Suppressor macrophage (primary cell): ENCODE data around the gene NHSL2.
A peak's percentile ranks its signal among the peaks of the same experiment; 100 is the strongest.
"Not testable (repeated sequence)": the region's sequence is repeated elsewhere in the genome, so short reads cannot be mapped to it uniquely, and the experiment has no call there.

Experiments used
- DNase-seq, 4 experiments: peaks; one replicate each; pipeline ENCODE4 v3.0.0-alpha.2; 2020 to 2022

NHSL2 gene

GRCh38 chrX:72133851-72134546 lies 223.4 kb downstream of the NHSL2 start:
- DNase-seq, result no peak

GRCh38 chrX:72137846-72138495 lies 227.3 kb downstream of the NHSL2 start:
- DNase-seq, result no peak

- no peak for DNase-seq
These were observed 228.9 kb downstream of the NHSL2 start for GRCh38 chrX:72139538-72139937.

GRCh38 chrX:72141372-72142004 lies 230.8 kb downstream of the NHSL2 start:
- DNase-seq, result no peak

- DNase-seq, result no peak
These were observed 231.6 kb downstream of the NHSL2 start for GRCh38 chrX:72142094-72142793.

- peak in 2 of 4 experiments; percentile 21 to 26 for DNase-seq
These were observed 232.4 kb downstream of the NHSL2 start for GRCh38 chrX:72142794-72143608.

GRCh38 chrX:72143609-72143907 lies 232.9 kb downstream of the NHSL2 start:
- no peak for DNase-seq

GRCh38 chrX:72145181-72145580 lies 234.5 kb downstream of the NHSL2 start:
- DNase-seq, result no peak

GRCh38 chrX:72146527-72146926 lies 235.9 kb downstream of the NHSL2 start:
- no peak for DNase-seq

- DNase-seq, result no peak
These were observed 248.1 kb downstream of the NHSL2 start for GRCh38 chrX:72158773-72159172.

GRCh38 chrX:72159769-72160168 lies 249.1 kb downstream of the NHSL2 start:
- no peak for DNase-seq

- DNase-seq, result no peak
These were observed 254.9 kb downstream of the NHSL2 start for GRCh38 chrX:72165551-72165950.

GRCh38 chrX:72169008-72169728 lies 258.5 kb downstream of the NHSL2 start:
- DNase-seq, result peak; percentile 7 to 56 (median 40)

GRCh38 chrX:72176289-72176688 lies 265.6 kb downstream of the NHSL2 start:
- DNase-seq, result not testable (repeated sequence)

- no peak for DNase-seq
These were observed 266.3 kb downstream of the NHSL2 start for GRCh38 chrX:72176981-72177380.

GRCh38 chrX:72180539-72180938 lies 269.9 kb downstream of the NHSL2 start:
- DNase-seq, result peak in 2 of 4 experiments; percentile 3 to 21

- DNase-seq, result peak; percentile 91 to 95 (median 95)
These were observed 270.8 kb downstream of the NHSL2 start, which contains the start of gene PIN4 for GRCh38 chrX:72181178-72182125. Gene PIN4, plus strand, starts transcription at chrX:72181757. Its CDS starts 29 bp downstream, at chrX:72181786.

GRCh38 chrX:72182924-72183323 lies 272.3 kb downstream of the NHSL2 start:
- no peak for DNase-seq

- no peak for DNase-seq
These were observed 291.3 kb downstream of the NHSL2 start for GRCh38 chrX:72201836-72202536.
